Neural crest cell (in vitro differentiated cells): ENCODE results near the gene ZNF335. TPM values are rescaled to one million over a fixed set of nuclear protein-coding genes. Genes with fewer than 3 reads are reported as not detected.

ENCODE experiments used
- DNase-seq: peaks from one replicate; pipeline ENCODE4 v3.0.0; 2021; ENCODE audit warnings: low read depth, mixed read lengths, low spot score
- H3K27ac Mint-ChIP-seq: one replicate; pipeline ENCODE4 v1.8.0; 2021; ENCODE audit warnings: mild to moderate bottlenecking, mixed read lengths; ENCODE audit not compliant: unreplicated experiment
- H3K27me3 Mint-ChIP-seq: 2 replicates; pipeline ENCODE4 v1.8.0; 2021; ENCODE audit warnings: low read depth, mild to moderate bottlenecking, mixed read lengths
- H3K36me3 Mint-ChIP-seq: 2 replicates; pipeline ENCODE4 v1.8.0; 2021; ENCODE audit warnings: low read depth, mild to moderate bottlenecking, mixed read lengths
- H3K4me1 Mint-ChIP-seq: 2 replicates; pipeline ENCODE4 v1.8.0; 2021; ENCODE audit warnings: mixed read lengths
- H3K4me3 Mint-ChIP-seq: one replicate; pipeline ENCODE4 v1.8.0; 2021; ENCODE audit warnings: mild to moderate bottlenecking, mixed read lengths
- H3K9me3 Mint-ChIP-seq: 2 replicates; pipeline ENCODE4 v1.8.0; 2021; ENCODE audit warnings: mixed read lengths
- total RNA-seq: library from RNA; stranded (reverse); gene quantifications from 2 replicates; pipeline ENCODE4 v1.2.1, GENCODE V29; 2021
- TF ChIP-seq, protein P1 (sequence below): fragments of 200-600 bp; sonication (generic); conservative IDR thresholded peaks from 2 replicates; pipeline ENCODE4 v1.5.0; 2021; ENCODE audit warnings: antibody characterized with exemption, mild to moderate bottlenecking

ZNF335 gene
- total RNA-seq, 1 donor from 2014 or later, result 24.8 TPM

DNA sequence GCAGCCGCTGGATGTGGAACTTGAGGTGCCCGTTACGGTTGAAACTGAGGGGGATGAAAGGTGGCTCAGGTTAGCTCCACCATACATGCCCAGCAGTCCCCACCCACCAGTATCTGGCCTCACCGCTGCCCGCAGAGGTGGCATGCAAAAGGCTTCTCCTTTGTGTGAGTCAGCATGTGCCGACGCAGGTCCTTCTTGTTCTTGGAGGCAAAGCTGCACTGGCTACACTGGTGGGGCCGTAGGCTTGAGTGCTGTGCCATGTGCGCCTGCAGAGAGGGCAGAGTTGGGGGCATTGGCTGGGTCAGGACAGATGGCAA, 21.7 kb downstream of the ZNF335 start:
- H3K27ac Mint-ChIP-seq, result no peak overlapping the region
- TF ChIP-seq, protein P1, sequence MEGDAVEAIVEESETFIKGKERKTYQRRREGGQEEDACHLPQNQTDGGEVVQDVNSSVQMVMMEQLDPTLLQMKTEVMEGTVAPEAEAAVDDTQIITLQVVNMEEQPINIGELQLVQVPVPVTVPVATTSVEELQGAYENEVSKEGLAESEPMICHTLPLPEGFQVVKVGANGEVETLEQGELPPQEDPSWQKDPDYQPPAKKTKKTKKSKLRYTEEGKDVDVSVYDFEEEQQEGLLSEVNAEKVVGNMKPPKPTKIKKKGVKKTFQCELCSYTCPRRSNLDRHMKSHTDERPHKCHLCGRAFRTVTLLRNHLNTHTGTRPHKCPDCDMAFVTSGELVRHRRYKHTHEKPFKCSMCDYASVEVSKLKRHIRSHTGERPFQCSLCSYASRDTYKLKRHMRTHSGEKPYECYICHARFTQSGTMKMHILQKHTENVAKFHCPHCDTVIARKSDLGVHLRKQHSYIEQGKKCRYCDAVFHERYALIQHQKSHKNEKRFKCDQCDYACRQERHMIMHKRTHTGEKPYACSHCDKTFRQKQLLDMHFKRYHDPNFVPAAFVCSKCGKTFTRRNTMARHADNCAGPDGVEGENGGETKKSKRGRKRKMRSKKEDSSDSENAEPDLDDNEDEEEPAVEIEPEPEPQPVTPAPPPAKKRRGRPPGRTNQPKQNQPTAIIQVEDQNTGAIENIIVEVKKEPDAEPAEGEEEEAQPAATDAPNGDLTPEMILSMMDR, result no peak
- no peaks in the 10 kb centered on the region for H3K27me3 Mint-ChIP-seq
- H3K36me3 Mint-ChIP-seq, result peaks cover 4% of the 10 kb centered on the region
- H3K4me1 Mint-ChIP-seq, result no peaks in the 10 kb centered on the region
- no peak for DNase-seq
- H3K9me3 Mint-ChIP-seq, result no peaks in the 10 kb centered on the region
- no peak overlapping the region for H3K4me3 Mint-ChIP-seq

DNA sequence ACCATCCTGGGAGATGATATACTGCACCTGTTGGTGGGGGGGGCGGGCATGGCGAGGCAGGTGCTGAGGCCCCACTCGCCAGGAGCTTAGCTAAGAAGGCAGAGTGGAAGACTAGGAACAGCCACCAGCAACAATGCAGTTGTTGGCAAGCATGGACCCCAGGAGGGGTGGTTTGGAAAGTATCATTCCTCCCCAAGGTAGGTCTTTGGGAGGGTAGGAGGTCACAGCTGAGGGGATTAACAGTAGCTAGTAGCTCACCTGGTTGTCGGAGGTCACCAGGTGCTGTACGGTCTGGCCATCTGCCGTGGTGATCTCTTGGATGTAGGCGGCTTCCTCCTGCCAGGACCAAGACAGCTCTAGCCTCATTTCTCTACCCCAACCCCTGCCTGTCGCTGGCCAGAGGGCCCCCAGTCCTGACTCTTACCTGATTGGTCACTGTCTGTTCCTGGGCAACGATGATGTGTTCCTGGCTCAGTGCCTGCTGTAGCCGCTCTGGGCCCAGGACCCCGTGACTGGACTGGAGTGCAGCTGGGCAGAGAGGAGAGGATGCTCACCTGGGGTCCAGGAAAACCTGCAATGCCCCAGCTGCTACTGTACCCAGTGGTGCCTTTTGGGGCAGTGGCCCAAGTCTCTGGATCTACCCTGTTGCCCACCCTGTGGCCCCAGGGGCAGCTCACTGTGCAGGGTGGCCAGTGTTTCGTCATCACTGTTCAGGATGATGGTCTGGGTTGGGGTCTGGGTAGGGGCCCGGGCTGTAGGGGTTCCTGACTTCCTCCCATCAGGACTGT, 22.3 kb downstream of the ZNF335 start:
- Mint-ChIP-seq H3K4me1 (no peaks in the 10 kb centered on the region), H3K27ac (no peak overlapping the region), H3K27me3 (no peaks in the 10 kb centered on the region), H3K9me3 (no peaks in the 10 kb centered on the region), H3K4me3 (peak overlapping the region; percentile 19), H3K36me3 (peaks cover 4% of the 10 kb centered on the region)
- TF ChIP-seq, protein P1, result no peak
- DNase-seq, result no peak

DNA sequence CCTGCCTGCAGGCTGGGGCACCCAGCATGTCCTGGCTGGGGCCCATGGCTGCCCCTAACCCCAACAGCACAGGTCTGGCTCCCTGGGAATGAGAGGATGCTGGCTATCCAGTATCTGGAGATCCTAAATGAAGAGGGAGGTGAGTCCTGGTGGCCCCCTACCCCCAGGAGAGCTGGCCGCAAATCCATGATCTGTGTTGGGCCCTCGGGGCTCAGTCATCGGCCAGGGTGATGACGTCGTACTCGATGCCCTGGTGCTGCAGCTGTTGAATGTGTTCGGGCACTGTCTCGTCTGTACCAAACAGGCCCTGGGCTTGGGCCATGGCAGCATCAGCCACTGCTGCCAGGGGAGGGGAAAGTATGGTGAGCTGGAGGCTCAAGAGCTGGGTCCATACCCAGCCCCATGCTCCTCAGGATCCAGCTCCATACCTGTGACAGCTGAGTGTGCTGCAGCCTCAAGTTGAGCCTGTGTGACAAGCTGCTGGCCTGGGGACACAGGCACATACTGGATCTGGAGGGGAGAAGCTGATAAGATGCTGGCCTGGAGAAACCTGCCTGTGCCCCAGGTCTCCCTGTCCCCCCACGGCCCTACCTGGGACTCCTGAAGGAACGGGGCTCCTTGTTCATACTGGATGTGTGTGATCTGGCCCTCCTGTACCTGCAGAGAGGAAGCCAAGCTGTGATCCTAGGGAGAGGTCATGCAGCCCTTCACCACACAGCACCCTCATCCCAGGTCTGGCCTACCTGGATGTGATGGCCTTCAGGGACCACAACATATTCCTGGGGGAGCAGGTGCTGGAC, 23.1 kb downstream of the ZNF335 start:
- no peak for DNase-seq
- H3K36me3 Mint-ChIP-seq, result peaks cover 7% of the 10 kb centered on the region
- no peaks in the 10 kb centered on the region for H3K27me3 Mint-ChIP-seq
- H3K9me3 Mint-ChIP-seq, result no peaks in the 10 kb centered on the region
- H3K4me3 Mint-ChIP-seq, result peak overlapping the region; percentile 19
- H3K27ac Mint-ChIP-seq, result no peak overlapping the region
- TF ChIP-seq, protein P1, result no peak
- H3K4me1 Mint-ChIP-seq, result no peaks in the 10 kb centered on the region

DNA sequence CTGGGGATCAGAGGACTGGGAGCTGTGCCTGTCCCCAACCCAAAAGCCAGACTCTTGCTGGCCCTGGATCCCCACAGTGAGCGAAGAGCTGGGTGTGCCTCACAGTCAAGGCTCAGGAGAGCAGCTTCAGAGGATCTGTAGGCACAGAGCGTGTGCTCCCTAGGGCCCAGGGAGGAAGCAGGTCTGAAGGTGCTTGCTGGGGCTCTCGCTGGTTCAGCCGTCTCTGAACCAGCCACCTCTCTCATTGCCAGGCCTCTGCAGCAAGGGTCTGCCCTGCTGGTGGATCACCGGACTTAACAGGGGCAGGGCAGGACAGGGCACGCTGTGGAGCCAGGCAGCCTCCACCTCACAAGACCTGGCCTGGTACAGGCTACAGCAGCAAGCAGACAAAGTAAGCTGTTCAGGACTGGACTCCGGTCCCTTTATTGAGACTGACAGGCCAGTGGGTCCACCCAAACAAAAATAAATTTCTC, 23.7 kb downstream of the ZNF335 start:
- TF ChIP-seq, protein P1, result no peak
- no peak for DNase-seq
- H3K27me3 Mint-ChIP-seq, result no peaks in the 10 kb centered on the region
- H3K9me3 Mint-ChIP-seq, result no peaks in the 10 kb centered on the region
- no peak overlapping the region for H3K27ac Mint-ChIP-seq
- H3K36me3 Mint-ChIP-seq, result peaks cover 8% of the 10 kb centered on the region
- H3K4me3 Mint-ChIP-seq, result no peak overlapping the region
- H3K4me1 Mint-ChIP-seq, result no peaks in the 10 kb centered on the region

DNA sequence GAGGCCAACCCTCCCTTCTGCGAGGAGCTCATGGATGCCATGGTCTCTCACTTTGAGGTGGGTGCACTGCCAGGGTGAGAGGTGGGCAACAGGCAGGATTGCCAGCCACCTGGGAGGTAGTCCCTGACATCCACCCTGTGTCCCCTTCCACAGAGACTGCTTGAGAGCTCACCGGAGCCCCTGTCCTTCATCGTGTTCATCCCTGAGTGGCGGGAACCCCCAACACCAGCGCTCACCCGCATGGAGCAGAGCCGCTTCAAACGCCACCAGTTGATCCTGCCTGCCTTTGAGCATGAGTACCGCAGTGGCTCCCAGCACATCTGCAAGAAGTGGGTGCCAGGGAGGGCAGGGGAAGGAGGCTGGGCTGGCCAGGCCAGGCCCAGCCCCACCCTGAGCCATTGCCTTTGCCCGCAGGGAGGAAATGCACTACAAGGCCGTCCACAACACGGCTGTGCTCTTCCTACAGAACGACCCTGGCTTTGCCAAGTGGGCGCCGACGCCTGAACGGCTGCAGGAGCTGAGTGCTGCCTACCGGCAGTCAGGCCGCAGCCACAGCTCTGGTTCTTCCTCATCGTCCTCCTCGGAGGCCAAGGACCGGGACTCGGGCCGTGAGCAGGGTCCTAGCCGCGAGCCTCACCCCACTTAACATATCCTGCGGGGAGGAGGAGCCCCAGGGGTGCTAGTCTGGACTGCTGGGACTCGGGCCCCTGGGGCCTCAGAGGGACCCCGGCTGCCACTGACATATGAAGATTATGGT, 24.7 kb downstream of the ZNF335 start:
- DNase-seq, result no peak
- no peak overlapping the region for H3K27ac Mint-ChIP-seq
- TF ChIP-seq, protein P1, result no peak
- H3K4me3 Mint-ChIP-seq, result no peak overlapping the region
- no peaks in the 10 kb centered on the region for H3K27me3 Mint-ChIP-seq
- no peaks in the 10 kb centered on the region for H3K4me1 Mint-ChIP-seq
- H3K9me3 Mint-ChIP-seq, result no peaks in the 10 kb centered on the region
- H3K36me3 Mint-ChIP-seq, result peaks cover 8% of the 10 kb centered on the region
